Smooth muscle cell of the umbilical artery (primary cell): ENCODE measurements around the gene RASGRP2. TPM values are rescaled to one million over a fixed set of nuclear protein-coding genes. Genes with fewer than 3 reads are reported as not detected.

Experiments used
- total RNA-seq: library from RNA; depleted of rRNA; stranded (reverse); fragments of >200 nt; gene quantifications from 2 replicates; pipeline ENCODE4 v1.2.3, GENCODE V29; 2014

RASGRP2 gene
- 0.09 and 0.30 TPM in 2 replicates for total RNA-seq

GRCh38 chr11:64743591-64744543 lies at the start of gene RASGRP2:
TSS of gene RASGRP2 (minus strand) at chr11:64744142. CDS start at chr11:64742866, 1,276 bp downstream.

GRCh38 chr11:64778473-64779298 lies 34.7 kb upstream of the RASGRP2 start, which contains the start of gene SF1:
TSS of gene SF1 (minus strand) at chr11:64778542. CDS start at chr11:64778392, 150 bp downstream.

GRCh38 chr11:64759722-64760719 lies 16.1 kb upstream of the RASGRP2 start, which contains the start of gene PYGM:
TSS of gene PYGM (minus strand) at chr11:64759974. CDS start at chr11:64759898, 76 bp downstream.

GRCh38 chr11:64723117-64723906 lies 20.6 kb downstream of the RASGRP2 start, which contains the start of gene NRXN2:
TSS of gene NRXN2 (minus strand) at chr11:64723197. CDS start at chr11:64713699, 9,498 bp downstream.

Other genes with a start within 250 kb of the RASGRP2 start
- 0.05 TPM in 1 of 2 replicates, not detected in the other for gene SLC22A11, start 188.2 kb downstream of the RASGRP2 start, total RNA-seq
- not detected in 2 replicates for gene SLC22A12, start 152.9 kb downstream of the RASGRP2 start, total RNA-seq
- gene NRXN2, start 20.9 kb downstream of the RASGRP2 start, total RNA-seq = 0.30 and 6.4 TPM in 2 replicates
- gene PYGM, start 15.8 kb upstream of the RASGRP2 start, total RNA-seq = 0.60 and 1.2 TPM in 2 replicates
- gene SF1, start 34.4 kb upstream of the RASGRP2 start, total RNA-seq = 72.2 and 125 TPM in 2 replicates
- gene MAP4K2, start 59.1 kb upstream of the RASGRP2 start, total RNA-seq = 11.0 and 19.2 TPM in 2 replicates
- 13.4 and 34.0 TPM in 2 replicates for gene MEN1, start 66.4 kb upstream of the RASGRP2 start, total RNA-seq
- under 0.01 and 0.32 TPM in 2 replicates for gene CDC42BPG, start 100.5 kb upstream of the RASGRP2 start, total RNA-seq
- 40.4 and 211 TPM in 2 replicates for gene EHD1, start 134.5 kb upstream of the RASGRP2 start, total RNA-seq
- gene ATG2A, start 173.1 kb upstream of the RASGRP2 start, total RNA-seq = 12.5 and 14.9 TPM in 2 replicates
- 16.0 and 21.0 TPM in 2 replicates for gene PPP2R5B, start 180.5 kb upstream of the RASGRP2 start, total RNA-seq
- not detected in 2 replicates for gene GPHA2, start 191.8 kb upstream of the RASGRP2 start, total RNA-seq
- under 0.01 TPM in 1 of 2 replicates, not detected in the other for gene MAJIN, start 228.0 kb upstream of the RASGRP2 start, total RNA-seq